A549 (cell line): ENCODE results near the gene PTBP1. TPM values are rescaled to one million over a fixed set of nuclear protein-coding genes. Genes with fewer than 3 reads are reported as not detected.
A peak's percentile ranks its signal among the peaks of the same experiment; 100 is the strongest.

ENCODE experiments used
- ATAC-seq, 2 experiments: fragments of 200-7000 bp in 1 of 2; fragments of >200 bp in 1 of 2; cut with Nextera tagmentation in 1 of 2; cut with Tn5 transposase in 1 of 2; 3 replicates each; pipeline versions ENCODE4 v1.8.0 to v1.9.1; 2018 to 2020; ENCODE audit warnings: mild to moderate bottlenecking in 1 of 2, moderate library complexity in 1 of 2
- CTCF ChIA-PET: fragments of 300-600 bp; sonication (Branson Sonifier 250); formaldehyde crosslinking; extraction: SDS; loops from one replicate; lab custom pipeline; 2021; ENCODE audit warnings: antibody characterized with exemption, inconsistent platforms; lab: Yijun Ruan, JAX
- POLR2A ChIA-PET: fragments of 350-600 bp; formaldehyde crosslinking; extraction: SDS; loops from one replicate; lab custom pipeline; 2021; ENCODE audit warnings: antibody characterized with exemption, inconsistent platforms; lab: Yijun Ruan, JAX
- DNase-seq, 2 experiments: peaks; one replicate each; pipeline versions ENCODE4 v3.0.0 to v3.0.0-alpha.2; 2011 to 2016; ENCODE audit warnings: low read depth in 1 of 2, low spot score in 1 of 2
- FAIRE-seq: peaks from 2 replicates; lab custom pipeline; 2011; peaks lifted over from hg19 to GRCh38; lab: Jason Lieb, UNC
- H3K27ac ChIP-seq, 2 experiments: fragments of >200 bp; sonication (Bioruptor Twin); formaldehyde crosslinking; 3 replicates each; pipeline ENCODE4 v1.5.1; 2016 to 2017
- H3K4me1 ChIP-seq: fragments of >200 bp; sonication (Bioruptor Twin); formaldehyde crosslinking; 3 replicates; pipeline ENCODE4 v1.6.1; 2016
- H3K4me2 ChIP-seq: fragments of >200 bp; sonication (Bioruptor Twin); formaldehyde crosslinking; 3 replicates; pipeline ENCODE4 v1.6.1; 2016
- H3K4me3 ChIP-seq: fragments of >200 bp; sonication (Bioruptor Twin); formaldehyde crosslinking; 3 replicates; pipeline ENCODE4 v1.5.1; 2016
- H3K9me3 ChIP-seq: fragments of >200 bp; sonication (Bioruptor Twin); formaldehyde crosslinking; 3 replicates; pipeline ENCODE4 v1.6.1; 2016
- BCL3 ChIP-seq: fragments of >200 bp; sonication (Bioruptor Twin); formaldehyde crosslinking; IDR thresholded peaks from 3 replicates; pipeline ENCODE4 v1.6.1; 2016
- CBX8 ChIP-seq: fragments of 200-600 bp; sonication (generic); IDR thresholded peaks from 2 replicates; pipeline ENCODE4 v1.6.1; 2016
- CEBPB ChIP-seq, 2 experiments: fragments of >200 bp in 1 of 2; sonication (Bioruptor Twin) in 1 of 2; formaldehyde crosslinking in 1 of 2; IDR thresholded peaks; 2 replicates each; pipeline ENCODE4 v1.6.1; 2012 to 2016
- CTCF ChIP-seq: fragments of >200 bp; sonication (Bioruptor Twin); formaldehyde crosslinking; IDR thresholded peaks from 3 replicates; pipeline ENCODE4 v1.5.1; 2016
- E2F6 ChIP-seq: IDR thresholded peaks from 2 replicates; pipeline ENCODE4 v1.6.1; 2012; ENCODE audit warnings: low read depth, borderline replicate concordance
- ELK1 ChIP-seq: fragments of 150-350 bp; IDR thresholded peaks from 2 replicates; pipeline ENCODE4 v1.6.1; 2014; ENCODE audit warnings: low read depth, mild to moderate bottlenecking, low read length
- HEYL ChIP-seq: fragments of 250-450 bp; sonication (Bioruptor Pico); IDR thresholded peaks from 2 replicates; pipeline ENCODE4 v1.8.0; 2021; ENCODE audit warnings: mild to moderate bottlenecking, moderate library complexity
- HOXA7 ChIP-seq: fragments of 250-450 bp; sonication (Bioruptor Pico); IDR thresholded peaks from 2 replicates; pipeline ENCODE4 v1.5.0; 2020; ENCODE audit warnings: mild to moderate bottlenecking, moderate library complexity
- HOXB13 ChIP-seq: fragments of 250-450 bp; sonication (Bioruptor Pico); IDR thresholded peaks from 2 replicates; pipeline ENCODE4 v1.5.0; 2020; ENCODE audit warnings: low read depth, mild to moderate bottlenecking, moderate library complexity
- HOXB5 ChIP-seq: fragments of 250-450 bp; sonication (Bioruptor Pico); IDR thresholded peaks from 2 replicates; pipeline ENCODE4 v1.5.0; 2020; ENCODE audit warnings: mild to moderate bottlenecking, moderate library complexity
- KDM5A ChIP-seq: fragments of 200-600 bp; sonication (generic); IDR thresholded peaks from 2 replicates; pipeline ENCODE4 v1.6.1; 2016; ENCODE audit warnings: antibody characterized with exemption, mild to moderate bottlenecking
- MAX ChIP-seq: IDR thresholded peaks from 2 replicates; pipeline ENCODE4 v1.6.1; 2012
- MAZ ChIP-seq: fragments of 150-350 bp; IDR thresholded peaks from 2 replicates; pipeline ENCODE4 v1.6.1; 2014; ENCODE audit warnings: antibody characterized with exemption, low read depth, low read length, borderline replicate concordance
- NR3C1 ChIP-seq: fragments of >200 bp; sonication (Bioruptor Twin); formaldehyde crosslinking; IDR thresholded peaks from 3 replicates; pipeline ENCODE4 v1.6.1; 2017
- PBX3 ChIP-seq: IDR thresholded peaks from 2 replicates; pipeline ENCODE4 v1.6.1; 2012
- RARB ChIP-seq: fragments of 250-450 bp; sonication (Bioruptor Pico); IDR thresholded peaks from 2 replicates; pipeline ENCODE4 v1.8.0; 2021; ENCODE audit warnings: mild to moderate bottlenecking, moderate library complexity
- RCOR1 ChIP-seq: fragments of 150-350 bp; IDR thresholded peaks from 2 replicates; pipeline ENCODE4 v1.6.1; 2014; ENCODE audit warnings: antibody characterized with exemption, low read length, low read depth
- TFCP2L1 ChIP-seq: fragments of 250-450 bp; sonication (Bioruptor Pico); IDR thresholded peaks from 2 replicates; pipeline ENCODE4 v1.5.0; 2021; ENCODE audit warnings: mild to moderate bottlenecking
- ZC3H11A ChIP-seq: fragments of 450-650 bp; IDR thresholded peaks from 2 replicates; pipeline ENCODE4 v1.6.1; 2014; ENCODE audit warnings: antibody characterized with exemption, mild to moderate bottlenecking
- WGBS: methylation state at CpG from one replicate; pipeline ENCODE4 v1.1.6; 2017; ENCODE audit errors: missing lambda C conversion rate; 5-methylcytosine and 5-hydroxymethylcytosine counted together
- polyA plus RNA-seq, 4 experiments: library from polyadenylated mRNA; depleted of rRNA in 3 of 4; stranded (reverse); fragments of >200 nt; fragmentation: RNase III in 1 of 4; extraction: RNeasy Plus Mini Kit Qiagen cat#74134 plus additional on column Dnase treatment in 1 of 4; gene quantifications; 2 replicates in 3 of 4; 3 replicates in 1 of 4; pipeline ENCODE4 v1.2.3, GENCODE V29; 2011 to 2017

The PTBP1 gene
- polyA plus RNA-seq, 2 of the 4 experiments (the other 2 are of a cell fraction): 144 to 264 TPM

- ATAC-seq: peak; percentile 20 to 28
These were observed 18.0 kb downstream of the PTBP1 start for GRCh38 chr19:815079-815774.

More at GRCh38 chr19:815079-815774, 18.0 kb downstream of the PTBP1 start:
- H3K9me3 ChIP-seq: no peaks in the 10 kb centered on the region
- no peak for DNase-seq
- TF ChIP-seq HOXA7 (CRISPR knock-in tag): no peak
- no peak for TF ChIP-seq TFCP2L1
- TF ChIP-seq PBX3: no peak
- no peak for TF ChIP-seq CTCF
- no peak for TF ChIP-seq ZC3H11A
- TF ChIP-seq HOXB13 (CRISPR knock-in tag): no peak
- TF ChIP-seq ELK1: no peak
- TF ChIP-seq RARB (CRISPR knock-in tag): no peak
- no peak for TF ChIP-seq MAX
- TF ChIP-seq MAZ: no peak
- no peak for TF ChIP-seq HEYL (CRISPR knock-in tag)
- no peak for TF ChIP-seq E2F6
- TF ChIP-seq RCOR1: no peak
- TF ChIP-seq CBX8: no peak
- no peak for TF ChIP-seq BCL3
- TF ChIP-seq KDM5A: no peak
- TF ChIP-seq HOXB5 (CRISPR knock-in tag): no peak
- TF ChIP-seq CEBPB (IDR thresholded peaks at IDR 0.05): no peak
- no peak for TF ChIP-seq NR3C1
- TF ChIP-seq, all 56 proteins: peak for 0
- Histone ChIP-seq H3K4me1 (no peaks in the 10 kb centered on the region), H3K4me2 (no peak overlapping the region), H3K27ac (no peak overlapping the region), H3K4me3 (no peak overlapping the region)
- no peak for FAIRE-seq
- ChIA-PET POLR2A (no interaction called here), CTCF (interaction anchor here (1.1 kb wide), 1 partner anchor 16 kb away, joined by 4 read pairs; no protein-coding TSS in a partner anchor)
- 94% methylated on average over 17 of the region's 47 CpGs for WGBS
